ENCODE measurements around the gene PCGF5.
"Not testable (repeated sequence)": the region's sequence is repeated elsewhere in the genome, so short reads cannot be mapped to it uniquely, and the experiment has no call there.

The PCGF5 gene

GRCh38 chr10:91313796-91314485 is 93.5 kb downstream of the PCGF5 start:
- no peak overlapping the region for H3K4me3 ChIP-seq (ENCODE audit: low read depth, low read length)
- no peak for TF ChIP-seq CTCF (IDR thresholded peaks at IDR 0.05; ENCODE audit: low read depth, low read length)

- no peak for TF ChIP-seq CTCF (IDR thresholded peaks at IDR 0.05; ENCODE audit: low read depth, low read length)
- H3K4me3 ChIP-seq (ENCODE audit: low read depth, low read length): no peak overlapping the region
Observed at GRCh38 chr10:91316486-91316885, 96.0 kb downstream of the PCGF5 start.

GRCh38 chr10:91317541-91317940 is 97.1 kb downstream of the PCGF5 start:
- TF ChIP-seq CTCF (IDR thresholded peaks at IDR 0.05; ENCODE audit: low read depth, low read length): no peak

GRCh38 chr10:91319336-91319735 is 98.9 kb downstream of the PCGF5 start:
- no peak for TF ChIP-seq CTCF (IDR thresholded peaks at IDR 0.05; ENCODE audit: low read depth, low read length)
- no peak overlapping the region for H3K4me3 ChIP-seq (ENCODE audit: low read depth, low read length)

More at GRCh38 chr10:91317541-91317940, 97.1 kb downstream of the PCGF5 start:
- no peak overlapping the region for H3K4me3 ChIP-seq (ENCODE audit: low read depth, low read length)

- not testable (repeated sequence) for H3K4me3 ChIP-seq (ENCODE audit: low read depth, low read length)
Observed at GRCh38 chr10:91323293-91323905, 102.9 kb downstream of the PCGF5 start.

- no peak overlapping the region for H3K4me3 ChIP-seq (ENCODE audit: low read depth, low read length)
- TF ChIP-seq CTCF (IDR thresholded peaks at IDR 0.05; ENCODE audit: low read depth, low read length): no peak
Observed at GRCh38 chr10:91328320-91328984, 108.0 kb downstream of the PCGF5 start.
